ENCODE data around the gene PPP4C. TPM values are rescaled to one million over a fixed set of nuclear protein-coding genes. Genes with fewer than 3 reads are reported as not detected.
A peak's percentile ranks its signal among the peaks of the same experiment; 100 is the strongest.
"Not testable (repeated sequence)": the region's sequence is repeated elsewhere in the genome, so short reads cannot be mapped to it uniquely, and the experiment has no call there.

Gene PPP4C
- total RNA-seq (2014; rRNA removed; shearing (Covaris generic); ENCODE audit: low replicate concordance), result 228 and 297 TPM in 2 replicates

DNA sequence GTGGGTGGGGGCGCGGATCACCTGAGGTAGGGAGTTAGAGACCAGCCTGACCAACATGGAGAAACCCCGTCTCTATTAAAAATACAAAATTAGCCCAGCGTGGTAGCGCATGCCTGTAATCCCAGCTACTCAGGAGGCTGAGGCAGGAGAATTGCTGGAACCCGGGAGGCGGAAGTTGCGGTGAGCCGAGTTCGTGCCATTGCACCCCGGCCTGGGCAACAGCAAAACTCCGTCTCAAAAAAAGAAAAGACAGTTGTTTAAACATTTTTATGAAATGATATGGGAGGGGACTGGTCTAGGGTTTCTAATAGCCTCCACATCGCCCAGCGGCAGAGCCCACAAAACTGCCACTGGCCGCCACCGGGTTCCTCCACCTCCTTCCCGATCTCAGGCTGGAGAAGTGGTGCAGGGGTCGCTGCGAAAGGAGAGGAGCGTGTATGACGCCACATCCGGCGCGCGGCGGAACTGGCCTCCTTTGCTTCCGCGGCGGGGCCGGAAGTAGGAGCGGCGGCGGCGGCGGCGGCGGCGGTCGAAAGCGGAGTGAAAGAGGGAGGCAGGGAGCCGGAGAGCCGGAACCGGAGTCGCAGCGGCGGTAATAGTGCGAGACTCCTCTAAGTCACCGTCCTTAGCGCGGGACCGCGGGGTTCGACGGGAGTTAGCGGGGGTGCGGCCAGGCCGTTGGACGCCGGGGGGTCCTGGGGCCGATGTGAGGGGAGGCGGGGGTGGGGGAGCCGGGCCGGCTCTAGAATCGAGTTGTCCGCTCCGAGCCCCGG is at the start of gene PPP4C:
TSS of gene PPP4C (plus strand) at position 492 of the 773 bp plus-strand sequence. CDS start 384 bp downstream, outside the sequence.
- peak; percentile 91 for DNase-seq (ENCODE audit: low read depth)

DNA sequence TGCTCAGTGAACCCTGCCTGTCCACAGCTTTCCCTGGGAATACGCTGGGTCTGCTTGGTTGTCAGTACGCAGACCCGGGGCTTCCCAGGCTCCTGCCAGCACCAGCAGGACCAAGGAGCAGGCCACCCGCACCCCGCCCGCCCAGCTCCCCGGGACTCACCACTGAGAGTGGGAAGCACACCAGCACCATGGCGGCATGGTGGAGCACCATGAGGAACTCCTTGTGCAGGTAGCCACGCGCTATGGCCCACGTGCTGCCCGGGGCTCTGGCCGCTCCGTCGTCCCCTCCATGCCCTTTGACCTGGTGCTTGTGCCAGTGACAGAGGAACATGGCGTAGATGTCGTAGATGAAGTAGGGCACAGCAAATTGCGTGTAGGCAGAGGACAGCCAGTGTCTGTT is 49.3 kb upstream of the PPP4C start:
- DNase-seq (ENCODE audit: low read depth), result no peak
- in situ Hi-C loops (cut with HindIII; ENCODE audit: low pct_unique_long_range_greater_than_20kb, low sequenced_read_pairs), result no loop called here

More for the DNA sequence above, at the start of gene PPP4C:
- in situ Hi-C loops (cut with HindIII; ENCODE audit: low pct_unique_long_range_greater_than_20kb, low sequenced_read_pairs), result no loop called here

DNA sequence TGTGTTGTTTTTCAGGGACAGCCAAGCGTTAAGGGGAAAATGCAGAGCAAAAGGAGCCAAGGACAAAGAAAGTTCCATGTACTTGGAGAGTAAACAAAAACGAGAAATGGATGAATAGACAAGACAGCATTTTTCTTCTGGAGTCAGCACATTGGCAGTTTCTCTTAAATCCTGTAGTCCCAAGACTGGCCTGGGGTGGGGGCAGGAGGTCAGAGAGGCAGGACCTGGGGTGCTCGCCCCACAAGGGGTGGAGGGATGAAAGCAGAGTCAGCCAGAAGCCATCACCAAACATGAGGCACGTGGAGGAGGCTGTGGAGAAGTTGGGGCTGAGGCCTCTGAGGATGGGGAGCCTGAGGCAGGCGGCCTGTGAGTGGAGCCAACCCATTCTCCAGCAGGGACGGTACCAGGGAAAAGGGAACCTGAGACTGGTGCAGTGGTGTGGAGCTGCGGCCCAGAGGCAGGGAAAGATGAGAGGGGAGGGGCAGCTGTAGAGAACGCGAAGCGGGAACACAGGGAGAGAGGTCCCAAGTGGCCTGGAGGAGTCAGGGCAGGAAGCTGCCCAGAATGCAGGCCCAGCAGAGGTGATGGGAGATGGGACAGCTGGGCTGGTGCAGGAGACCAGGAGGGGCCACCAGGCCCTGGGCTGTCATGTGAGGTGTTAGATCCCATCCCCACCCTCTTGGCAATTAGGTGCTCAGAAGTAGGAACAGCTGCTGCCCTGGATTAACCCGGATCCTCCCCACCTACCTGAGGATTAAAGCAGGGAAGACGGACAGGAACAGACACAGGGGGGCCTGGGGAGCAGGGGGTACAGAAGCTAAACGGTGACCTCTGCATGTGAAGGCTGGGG is 48.0 kb upstream of the PPP4C start:
- DNase-seq (ENCODE audit: low read depth), result no peak
- in situ Hi-C loops (cut with HindIII; ENCODE audit: low pct_unique_long_range_greater_than_20kb, low sequenced_read_pairs), result no loop called here

DNA sequence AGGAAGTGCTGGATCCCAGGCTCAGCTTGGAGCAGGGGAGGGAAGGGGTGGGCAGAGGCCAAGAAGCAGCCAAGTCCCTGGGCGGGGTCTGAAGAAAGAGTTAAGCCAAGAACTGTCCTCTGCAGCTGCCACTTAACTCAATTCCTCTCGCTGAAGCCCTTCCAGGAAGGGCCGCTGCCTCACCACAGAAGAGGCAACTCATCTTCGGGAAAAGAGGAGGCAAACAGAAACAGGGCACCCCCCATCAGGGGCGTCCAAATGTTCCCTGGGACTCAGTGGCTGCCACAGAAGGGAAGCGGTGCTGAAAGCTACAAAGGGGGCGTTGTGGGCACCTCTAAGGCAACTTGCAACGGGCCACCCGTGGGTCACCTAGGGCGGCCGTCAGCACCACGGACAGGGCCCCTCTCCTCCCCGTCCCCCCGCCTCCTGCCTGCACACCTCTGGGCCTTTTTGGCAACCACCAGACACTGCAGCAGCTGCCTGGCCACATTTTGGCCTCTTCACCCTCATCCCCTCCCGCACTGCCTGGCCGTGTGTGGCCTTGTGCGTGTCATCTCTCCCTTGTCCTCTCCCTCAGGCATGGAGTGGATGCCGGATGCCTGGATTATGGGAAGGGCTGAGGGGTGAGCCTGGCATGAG is 47.2 kb upstream of the PPP4C start:
- in situ Hi-C loops (cut with HindIII; ENCODE audit: low pct_unique_long_range_greater_than_20kb, low sequenced_read_pairs), result no loop called here
- DNase-seq (ENCODE audit: low read depth), result peak; percentile 49

DNA sequence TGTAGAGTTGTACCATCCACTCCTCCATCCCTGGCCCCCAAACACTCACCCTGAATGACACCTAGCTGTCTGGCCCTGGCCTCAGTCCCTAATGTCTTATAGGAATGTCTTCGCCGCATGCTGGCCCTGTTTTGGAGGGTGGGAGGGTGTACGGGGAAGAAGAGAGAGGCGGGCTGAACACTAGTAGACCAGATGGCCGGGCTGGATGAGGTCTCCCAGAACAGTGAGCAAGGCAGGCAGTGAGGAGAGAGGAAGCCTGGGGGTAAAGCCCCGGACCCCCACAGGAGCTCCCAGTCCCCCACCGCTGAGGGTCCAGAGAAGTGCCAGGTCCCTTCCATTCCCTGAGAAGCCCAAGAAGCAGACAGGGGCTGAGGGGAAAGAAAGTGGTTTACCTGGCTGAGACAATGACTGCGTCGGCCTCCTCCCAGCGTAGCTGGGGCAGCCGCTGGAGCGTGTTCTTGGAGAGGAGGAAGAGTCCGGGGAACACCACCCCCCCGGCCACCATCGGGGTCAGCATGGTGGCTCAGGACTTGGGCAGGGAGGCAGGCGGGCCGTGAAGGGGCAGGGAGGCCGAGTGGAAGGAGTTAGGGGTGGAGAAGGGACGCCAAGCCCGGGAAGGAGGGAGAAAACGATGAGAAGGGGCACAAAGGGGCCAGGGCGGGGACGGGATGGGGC is 45.6 kb upstream of the PPP4C start:
- no peak for DNase-seq (ENCODE audit: low read depth)

DNA sequence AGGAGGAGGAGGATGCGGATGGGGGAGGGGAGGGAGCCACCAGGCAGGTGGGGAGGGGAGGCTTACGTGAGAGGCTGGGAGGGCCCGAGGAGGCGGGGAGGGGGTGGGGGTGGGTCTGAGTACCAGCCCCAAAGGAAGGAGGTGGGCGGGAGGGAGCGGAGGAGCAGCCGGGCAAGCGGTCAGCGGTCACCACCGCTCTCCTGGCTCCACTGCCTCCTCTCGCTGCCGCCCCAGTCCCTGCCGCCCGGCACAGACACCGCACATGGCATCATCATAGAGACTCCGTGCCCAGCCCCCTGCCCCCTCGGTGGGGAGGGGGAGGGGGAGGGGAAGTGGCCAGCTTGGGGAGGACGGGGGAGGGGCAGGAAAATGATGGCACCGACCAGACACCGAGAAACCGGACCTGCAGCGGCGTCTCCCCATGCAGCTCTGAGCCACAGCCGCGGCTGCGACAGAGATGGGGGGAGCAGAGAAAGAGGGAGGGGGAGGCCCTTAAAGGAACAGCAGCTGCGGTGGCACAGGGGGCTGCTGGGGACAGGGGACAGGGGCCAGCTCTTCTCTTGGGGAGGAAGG is 44.9 kb upstream of the PPP4C start, which contains the start of gene TLCD3B:
TSS of gene TLCD3B (minus strand) at position 431 of the 573 bp plus-strand sequence. CDS start 744 bp downstream, outside the sequence.
- DNase-seq (ENCODE audit: low read depth), result no peak
- in situ Hi-C loops (cut with HindIII; ENCODE audit: low pct_unique_long_range_greater_than_20kb, low sequenced_read_pairs), result no loop called here

More for the DNA sequence above, 45.6 kb upstream of the PPP4C start:
- in situ Hi-C loops (cut with HindIII; ENCODE audit: low pct_unique_long_range_greater_than_20kb, low sequenced_read_pairs), result no loop called here

DNA sequence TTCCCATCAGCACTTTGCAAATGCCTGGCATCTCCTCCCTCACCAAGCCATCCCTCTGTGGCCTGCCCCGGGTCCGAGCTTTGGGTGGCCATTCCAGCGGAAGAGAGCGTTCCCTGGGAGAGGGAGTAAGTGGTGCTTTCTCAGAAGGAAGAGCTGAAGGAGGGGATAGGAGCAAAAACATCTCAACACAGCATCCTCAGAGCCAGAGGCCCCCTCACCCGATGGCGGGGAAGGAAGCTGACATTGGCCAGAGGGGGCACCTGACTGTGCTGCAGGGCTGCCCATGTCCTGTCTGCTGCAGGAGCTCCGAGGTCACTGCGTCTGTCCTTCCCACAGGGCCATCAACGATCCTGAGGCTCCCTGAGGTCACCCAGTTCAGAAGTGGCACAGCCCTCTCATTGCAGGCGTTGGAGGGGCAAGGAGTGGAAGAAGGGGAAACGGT is 44.3 kb upstream of the PPP4C start:
- in situ Hi-C loops (cut with HindIII; ENCODE audit: low pct_unique_long_range_greater_than_20kb, low sequenced_read_pairs), result no loop called here
- no peak for DNase-seq (ENCODE audit: low read depth)

DNA sequence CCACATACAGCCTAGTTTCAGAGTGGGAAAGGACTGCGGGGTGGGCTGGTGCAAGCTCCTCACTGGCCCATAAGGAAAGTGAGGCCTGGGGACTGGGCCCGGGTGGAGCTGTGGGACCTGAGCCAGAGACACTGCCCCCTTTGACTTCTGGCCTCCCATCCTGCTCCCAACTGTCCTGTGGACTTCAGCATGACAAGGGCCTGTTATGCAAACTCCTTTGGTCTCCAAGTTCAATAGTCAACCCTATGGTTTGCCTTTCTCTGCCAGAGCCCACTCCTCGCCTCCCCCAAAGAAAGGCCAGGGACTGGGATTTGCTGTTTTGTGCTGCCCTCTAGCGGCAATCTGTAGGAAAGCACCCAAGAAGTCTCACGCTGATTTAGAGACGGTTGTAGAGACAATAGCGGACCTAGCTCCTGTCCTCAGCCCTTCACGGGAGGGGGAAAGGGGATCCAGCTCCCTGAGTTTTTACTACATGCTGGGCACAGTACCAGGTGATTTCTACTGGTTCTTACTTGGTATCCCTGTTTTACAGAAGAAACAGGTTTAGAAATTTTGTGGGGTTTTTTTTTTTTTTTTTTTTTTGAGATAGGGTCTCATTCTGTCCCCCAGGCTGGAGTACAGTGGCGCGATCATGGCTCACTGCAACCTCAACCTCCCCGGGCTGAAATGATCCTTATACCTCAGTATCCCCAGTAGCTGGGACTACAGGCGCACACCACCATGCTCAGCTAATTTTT is 43.5 kb upstream of the PPP4C start:
- in situ Hi-C loops (cut with HindIII; ENCODE audit: low pct_unique_long_range_greater_than_20kb, low sequenced_read_pairs), result no loop called here
- peak; percentile 56 for DNase-seq (ENCODE audit: low read depth)

DNA sequence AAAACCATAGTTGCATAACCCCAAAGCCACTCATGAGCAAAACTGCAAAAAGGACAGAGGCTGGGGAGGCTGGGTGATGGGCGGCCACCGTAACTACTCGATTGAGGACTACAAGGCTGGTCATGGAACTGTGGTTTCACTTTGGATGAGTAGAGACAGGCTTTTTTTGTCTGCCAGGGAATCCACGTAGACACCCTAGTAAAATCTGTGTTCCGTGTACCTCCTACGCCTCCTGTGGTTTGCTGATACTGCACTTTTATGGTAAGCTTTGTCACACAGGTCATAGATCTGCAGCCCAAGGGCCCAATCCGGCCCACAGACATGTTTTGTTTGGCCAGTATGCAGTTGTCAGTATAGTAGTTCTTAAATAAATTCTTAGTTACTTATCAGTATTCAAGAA is 42.5 kb upstream of the PPP4C start:
- no peak for DNase-seq (ENCODE audit: low read depth)
- in situ Hi-C loops (cut with HindIII; ENCODE audit: low pct_unique_long_range_greater_than_20kb, low sequenced_read_pairs), result no loop called here

DNA sequence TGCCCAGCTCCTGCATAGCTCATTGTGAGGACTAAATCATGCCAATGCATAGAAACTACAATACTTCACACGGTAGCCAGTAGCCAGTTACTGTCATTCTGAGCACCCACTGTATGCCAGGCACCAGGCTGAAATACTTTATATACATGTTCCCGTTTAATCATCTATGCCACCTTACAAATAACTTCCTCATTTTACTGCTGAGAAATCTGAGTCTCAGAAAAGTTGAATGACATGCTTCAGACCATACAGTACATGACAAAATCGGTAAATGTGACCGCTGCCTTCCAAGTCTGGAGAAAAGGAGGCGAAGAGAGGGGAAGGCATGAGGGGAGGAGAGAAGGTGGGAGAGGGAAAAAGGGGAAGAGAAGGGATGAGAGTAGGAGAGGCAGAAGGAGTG is 35.6 kb upstream of the PPP4C start:
- in situ Hi-C loops (cut with HindIII; ENCODE audit: low pct_unique_long_range_greater_than_20kb, low sequenced_read_pairs), result no loop called here

DNA sequence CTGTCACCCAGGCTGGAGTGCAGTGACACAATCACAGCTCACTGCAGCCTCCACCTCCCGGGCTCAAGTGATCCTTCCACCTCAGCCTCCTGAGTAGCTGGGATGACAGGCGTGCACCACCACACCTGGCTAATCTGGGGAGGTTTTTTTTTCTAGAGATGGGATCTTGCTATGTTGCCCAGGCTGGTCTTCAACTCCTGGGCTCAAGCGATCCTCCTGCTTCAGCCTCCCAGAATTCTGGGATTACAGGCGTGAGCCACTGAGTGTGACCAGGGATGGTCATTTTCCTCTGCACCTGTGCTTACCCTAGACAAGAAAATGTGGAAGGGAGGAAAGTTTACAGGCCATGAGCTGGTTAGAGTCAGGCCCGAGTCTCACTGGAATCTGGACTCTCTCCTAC is 35.1 kb upstream of the PPP4C start:
- DNase-seq (ENCODE audit: low read depth); in situ Hi-C loops (cut with HindIII; ENCODE audit: low pct_unique_long_range_greater_than_20kb, low sequenced_read_pairs): not testable (repeated sequence)

More for the DNA sequence above, 35.6 kb upstream of the PPP4C start:
- no peak for DNase-seq (ENCODE audit: low read depth)

DNA sequence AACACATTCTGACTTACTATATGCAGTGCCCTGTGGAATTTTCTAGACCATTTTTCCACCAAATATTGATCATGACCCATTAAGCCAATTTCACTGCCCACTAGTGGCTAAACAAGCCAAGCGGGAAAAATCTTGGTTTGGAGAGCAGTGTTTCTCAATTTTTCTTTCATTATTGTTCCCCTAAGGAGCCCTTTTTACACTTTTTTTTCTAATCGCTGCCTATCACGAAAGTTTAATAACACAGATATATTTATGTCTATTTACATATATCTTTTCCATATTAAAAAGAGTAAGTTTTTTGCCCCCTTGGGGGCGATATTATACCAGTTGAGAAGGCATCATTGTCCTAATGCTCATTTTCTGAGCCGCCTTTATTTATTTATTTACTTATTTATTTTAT is 34.0 kb upstream of the PPP4C start:
- DNase-seq (ENCODE audit: low read depth), result no peak
- in situ Hi-C loops (cut with HindIII; ENCODE audit: low pct_unique_long_range_greater_than_20kb, low sequenced_read_pairs), result no loop called here

DNA sequence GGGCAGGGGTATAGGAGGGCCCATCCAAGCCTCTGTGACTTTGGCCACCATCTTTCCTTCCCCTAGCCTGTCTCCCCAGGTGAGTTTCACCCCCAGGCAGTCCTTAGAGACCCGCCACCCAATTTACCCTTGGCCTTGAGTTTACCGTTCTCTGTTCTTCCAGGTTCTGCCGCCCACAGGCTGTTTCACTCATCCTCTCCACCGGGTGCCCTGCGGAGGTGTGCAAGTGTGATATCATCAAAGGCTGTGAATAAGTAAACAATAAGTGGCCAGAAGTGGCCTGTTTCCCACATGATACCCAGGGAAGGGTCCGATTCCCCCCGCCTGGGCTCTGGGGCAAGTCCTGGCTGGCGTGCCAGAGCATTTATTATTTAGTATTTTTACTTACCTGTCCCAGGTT is 29.6 kb upstream of the PPP4C start:
- no peak for DNase-seq (ENCODE audit: low read depth)
- in situ Hi-C loops (cut with HindIII; ENCODE audit: low pct_unique_long_range_greater_than_20kb, low sequenced_read_pairs), result no loop called here

DNA sequence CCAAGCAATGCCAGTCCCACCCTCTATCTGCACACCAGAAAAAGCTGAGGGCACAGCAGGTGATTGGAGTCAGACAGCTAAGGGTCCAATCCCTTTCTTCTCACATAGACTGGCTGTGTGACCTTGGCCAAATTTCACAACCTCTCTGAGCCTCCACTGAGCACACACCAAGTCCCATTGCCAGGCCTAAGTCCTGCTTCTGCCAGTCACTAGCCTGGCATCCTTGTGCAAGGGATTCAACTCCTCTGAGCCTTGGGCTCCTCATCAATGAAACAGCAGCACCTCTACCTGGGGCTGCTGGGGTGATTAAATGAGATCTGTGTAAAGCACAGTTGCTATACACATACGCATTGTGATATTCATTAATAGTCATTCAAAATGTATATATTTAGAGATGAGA is 29.2 kb upstream of the PPP4C start:
- in situ Hi-C loops (cut with HindIII; ENCODE audit: low pct_unique_long_range_greater_than_20kb, low sequenced_read_pairs), result no loop called here
- DNase-seq (ENCODE audit: low read depth), result no peak

DNA sequence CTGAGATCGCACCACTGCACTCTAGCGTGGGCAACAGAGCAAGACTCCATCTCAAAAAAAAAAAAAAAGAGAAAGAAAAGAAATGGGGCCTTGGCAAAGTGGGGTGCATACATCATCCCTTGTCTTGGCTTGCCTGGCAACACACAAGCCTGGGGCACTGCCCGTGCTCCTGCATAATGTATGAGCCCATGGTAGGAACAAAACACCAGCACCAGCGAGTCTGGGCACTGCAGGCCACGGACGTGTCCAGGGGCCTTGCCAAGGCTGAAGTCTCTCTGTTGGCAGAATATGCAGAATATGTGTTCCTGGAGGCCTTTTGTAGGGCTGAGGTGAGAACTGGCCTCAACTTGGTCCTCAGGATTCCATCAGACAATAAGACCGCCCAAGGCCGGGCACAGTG is 25.9 kb upstream of the PPP4C start:
- DNase-seq (ENCODE audit: low read depth), result no peak
- in situ Hi-C loops (cut with HindIII; ENCODE audit: low pct_unique_long_range_greater_than_20kb, low sequenced_read_pairs), result no loop called here

DNA sequence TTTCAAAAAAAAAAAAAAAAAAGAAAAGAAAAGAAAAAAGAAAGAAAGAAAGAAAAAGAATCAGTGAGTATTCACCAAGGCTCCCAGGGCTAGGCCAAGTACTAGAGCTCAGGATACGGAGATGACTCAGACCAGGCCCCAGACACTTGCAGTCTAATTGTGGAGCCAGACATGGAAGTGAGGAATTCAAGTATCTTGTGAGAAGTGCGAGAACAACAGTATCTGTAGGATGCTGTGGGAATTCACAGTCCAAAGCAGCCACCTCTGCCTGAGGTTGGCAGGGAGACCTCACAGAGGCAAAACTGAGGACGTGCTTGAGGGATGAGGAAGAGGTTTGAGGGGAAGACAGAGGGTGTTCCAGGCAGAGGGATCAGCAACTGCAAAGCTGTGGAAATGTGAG is 24.3 kb upstream of the PPP4C start:
- in situ Hi-C loops (cut with HindIII; ENCODE audit: low pct_unique_long_range_greater_than_20kb, low sequenced_read_pairs), result no loop called here
- no peak for DNase-seq (ENCODE audit: low read depth)

DNA sequence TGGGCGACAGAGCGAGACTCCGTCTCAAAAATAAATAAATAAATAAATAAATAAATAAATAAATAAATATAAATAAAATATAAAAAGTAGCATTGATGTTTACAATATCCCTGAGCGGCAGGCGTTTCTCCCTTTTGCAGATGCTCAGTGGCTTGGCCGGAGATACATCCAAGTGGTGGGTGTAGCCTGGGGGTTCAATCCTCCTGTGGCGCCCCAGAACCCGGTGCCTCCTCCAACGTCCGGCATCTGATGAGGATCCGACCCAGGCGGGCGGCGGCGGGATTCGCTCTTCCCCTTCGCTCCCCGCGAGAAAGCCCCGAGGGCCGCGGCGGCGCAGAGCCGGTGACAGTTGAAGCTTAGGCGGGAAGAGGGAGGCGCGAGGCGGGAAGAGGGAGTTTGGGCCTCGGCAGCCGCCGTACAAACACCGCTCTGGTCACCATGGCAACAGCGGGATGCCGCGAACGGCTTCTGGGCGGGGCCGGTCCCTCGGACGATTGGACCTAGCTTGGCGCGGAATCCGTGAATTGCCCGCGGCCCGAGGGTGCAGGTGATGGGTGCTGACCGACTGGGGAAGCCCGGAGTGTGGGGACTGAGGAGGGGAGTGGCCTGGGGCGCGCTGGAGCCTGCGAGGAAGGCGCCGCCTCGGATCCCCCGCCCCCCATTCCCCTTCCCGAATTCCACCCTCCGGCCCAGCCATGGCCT is 23.0 kb upstream of the PPP4C start:
- peak; percentile 95 for DNase-seq (ENCODE audit: low read depth)
- in situ Hi-C loops (cut with HindIII; ENCODE audit: low pct_unique_long_range_greater_than_20kb, low sequenced_read_pairs), result no loop called here
